ENCODE measurements around the gene SERPINI1.

The SERPINI1 gene

GRCh38 chr3:167735233-167736138 is at the start of gene SERPINI1:
SERPINI1 (plus strand) TSS chr3:167735721; CDS start chr3:167789129, 53,408 bp downstream.
- Histone ChIP-seq H3K4me2 (ENCODE audit: low read depth, low read length, poor library complexity, severe bottlenecking) (peak within 1 kb of the TSS; percentile 93), H3K36me3 (ENCODE audit: insufficient read depth, low read length) (no peaks in the 10 kb centered on the region), H3K4me3 (ENCODE audit: low read length, poor library complexity, severe bottlenecking) (peak within 1 kb of the TSS; percentile 97), H3K9me3 (ENCODE audit: insufficient read depth, low read depth, low read length) (no peaks in the 10 kb centered on the region), H3K79me2 (ENCODE audit: insufficient read depth, low read length) (peaks cover 46% of the 10 kb centered on the region), H4K20me1 (ENCODE audit: insufficient read depth, low read length, poor library complexity, severe bottlenecking) (peaks cover 36% of the 10 kb centered on the region), H3K27me3 (ENCODE audit: insufficient read depth, low read length, poor library complexity, severe bottlenecking) (no peaks in the 10 kb centered on the region), H3K9me2 (replicated peaks; ENCODE audit: low read depth, low read length) (no peaks in the 10 kb centered on the region), H2AFZ (ENCODE audit: low read length) (peak within 1 kb of the TSS; percentile 89), H3K4me1 (ENCODE audit: insufficient read depth, low read length, poor library complexity, severe bottlenecking) (peaks cover 70% of the 10 kb centered on the region), H3F3A (ENCODE audit: low read depth) (no peaks in the 10 kb centered on the region; the same call in 1 of the 2 replicates), H3K9ac (ENCODE audit: low read depth, low read length, poor library complexity, severe bottlenecking) (peak within 1 kb of the TSS; percentile 81)
- TF ChIP-seq EZH2phosphoT487 (IDR thresholded peaks at IDR 0.05; ENCODE audit: borderline replicate concordance), result no peak
- TF ChIP-seq, protein P1, sequence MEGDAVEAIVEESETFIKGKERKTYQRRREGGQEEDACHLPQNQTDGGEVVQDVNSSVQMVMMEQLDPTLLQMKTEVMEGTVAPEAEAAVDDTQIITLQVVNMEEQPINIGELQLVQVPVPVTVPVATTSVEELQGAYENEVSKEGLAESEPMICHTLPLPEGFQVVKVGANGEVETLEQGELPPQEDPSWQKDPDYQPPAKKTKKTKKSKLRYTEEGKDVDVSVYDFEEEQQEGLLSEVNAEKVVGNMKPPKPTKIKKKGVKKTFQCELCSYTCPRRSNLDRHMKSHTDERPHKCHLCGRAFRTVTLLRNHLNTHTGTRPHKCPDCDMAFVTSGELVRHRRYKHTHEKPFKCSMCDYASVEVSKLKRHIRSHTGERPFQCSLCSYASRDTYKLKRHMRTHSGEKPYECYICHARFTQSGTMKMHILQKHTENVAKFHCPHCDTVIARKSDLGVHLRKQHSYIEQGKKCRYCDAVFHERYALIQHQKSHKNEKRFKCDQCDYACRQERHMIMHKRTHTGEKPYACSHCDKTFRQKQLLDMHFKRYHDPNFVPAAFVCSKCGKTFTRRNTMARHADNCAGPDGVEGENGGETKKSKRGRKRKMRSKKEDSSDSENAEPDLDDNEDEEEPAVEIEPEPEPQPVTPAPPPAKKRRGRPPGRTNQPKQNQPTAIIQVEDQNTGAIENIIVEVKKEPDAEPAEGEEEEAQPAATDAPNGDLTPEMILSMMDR (conservative IDR thresholded peaks at IDR 0.05; ENCODE audit: low read length), result no peak

GRCh38 chr3:167691366-167691765 is 44.2 kb upstream of the SERPINI1 start:
- Histone ChIP-seq H4K20me1 (ENCODE audit: insufficient read depth, low read length, poor library complexity, severe bottlenecking) (peaks cover 12% of the 10 kb centered on the region), H3K27me3 (ENCODE audit: insufficient read depth, low read length, poor library complexity, severe bottlenecking) (no peaks in the 10 kb centered on the region), H3K4me1 (ENCODE audit: insufficient read depth, low read length, poor library complexity, severe bottlenecking) (peaks cover 37% of the 10 kb centered on the region), H3K4me2 (ENCODE audit: low read depth, low read length, poor library complexity, severe bottlenecking) (peak overlapping the region; percentile 50), H3K9me3 (ENCODE audit: insufficient read depth, low read depth, low read length) (no peaks in the 10 kb centered on the region), H3K9me2 (replicated peaks; ENCODE audit: low read depth, low read length) (no peaks in the 10 kb centered on the region), H3K4me3 (ENCODE audit: low read length, poor library complexity, severe bottlenecking) (peak overlapping the region; percentile 27), H3K9ac (ENCODE audit: low read depth, low read length, poor library complexity, severe bottlenecking) (no peak overlapping the region), H2AFZ (ENCODE audit: low read length) (no peak overlapping the region), H3K79me2 (ENCODE audit: insufficient read depth, low read length) (no peaks in the 10 kb centered on the region), H3F3A (ENCODE audit: low read depth) (peaks cover 9% of the 10 kb centered on the region), H3K36me3 (ENCODE audit: insufficient read depth, low read length) (peaks cover 55% of the 10 kb centered on the region)
- TF ChIP-seq, protein P1 (conservative IDR thresholded peaks at IDR 0.05; ENCODE audit: low read length), result no peak
- TF ChIP-seq EZH2phosphoT487 (IDR thresholded peaks at IDR 0.05; ENCODE audit: borderline replicate concordance), result 0 out of 2 replicates have a peak, but pooled peaks have one; percentile 14

DNA sequence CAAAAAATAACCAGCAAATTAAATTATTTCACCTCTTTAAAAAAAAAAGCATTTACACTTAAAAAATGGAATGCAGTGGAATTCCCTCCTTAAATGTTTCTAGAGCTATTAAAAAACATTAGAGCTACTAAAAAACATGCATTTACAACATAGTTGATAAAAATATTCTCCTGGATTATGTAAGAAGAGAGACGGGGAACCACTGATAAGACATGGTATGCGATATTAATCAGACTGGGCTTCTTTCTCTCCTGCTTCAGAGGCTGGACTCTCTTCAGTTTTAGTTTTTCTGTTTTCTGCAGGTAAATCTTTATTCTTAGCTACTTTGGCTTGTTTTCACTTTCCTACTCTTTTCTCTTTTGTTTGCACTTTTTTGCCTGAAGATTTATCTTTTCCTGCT is 41.4 kb upstream of the SERPINI1 start:
- no peak overlapping the region for H2AFZ ChIP-seq (ENCODE audit: low read length)
- no peaks in the 10 kb centered on the region for H3K9me3 ChIP-seq (ENCODE audit: insufficient read depth, low read depth, low read length)
- no peaks in the 10 kb centered on the region for H3K9me2 ChIP-seq (replicated peaks; ENCODE audit: low read depth, low read length)
- H3K4me2 ChIP-seq (ENCODE audit: low read depth, low read length, poor library complexity, severe bottlenecking), result no peak overlapping the region
- no peaks in the 10 kb centered on the region for H3K27me3 ChIP-seq (ENCODE audit: insufficient read depth, low read length, poor library complexity, severe bottlenecking)
- no peak overlapping the region for H3K4me3 ChIP-seq (ENCODE audit: low read length, poor library complexity, severe bottlenecking)
- peaks cover 9% of the 10 kb centered on the region for H3F3A ChIP-seq (ENCODE audit: low read depth)
- no peak overlapping the region for H3K9ac ChIP-seq (ENCODE audit: low read depth, low read length, poor library complexity, severe bottlenecking)
- H3K36me3 ChIP-seq (ENCODE audit: insufficient read depth, low read length), result peaks cover 54% of the 10 kb centered on the region
- H4K20me1 ChIP-seq (ENCODE audit: insufficient read depth, low read length, poor library complexity, severe bottlenecking), result peaks cover 12% of the 10 kb centered on the region
- peaks cover 42% of the 10 kb centered on the region for H3K4me1 ChIP-seq (ENCODE audit: insufficient read depth, low read length, poor library complexity, severe bottlenecking)
- no peak for TF ChIP-seq EZH2phosphoT487 (IDR thresholded peaks at IDR 0.05; ENCODE audit: borderline replicate concordance)
- TF ChIP-seq, protein P1 (conservative IDR thresholded peaks at IDR 0.05; ENCODE audit: low read length), result no peak
- no peaks in the 10 kb centered on the region; the same call in 1 of the 2 replicates for H3K79me2 ChIP-seq (ENCODE audit: insufficient read depth, low read length)
